KBM-7 (cell line): ENCODE results near the gene SUPT5H.
"Not testable (repeated sequence)": the region's sequence is repeated elsewhere in the genome, so short reads cannot be mapped to it uniquely, and the experiment has no call there.

Source experiments
- DNase-seq: peaks from one replicate; pipeline ENCODE4 v3.0.0-alpha.2; 2015
- in situ Hi-C: fragments of 300-500 bp; cut with MboI; formaldehyde crosslinking; loops from 2 replicates; pipeline ENCODE4 v1.14.3; 2020; ENCODE audit warnings: low sequenced_read_pairs, low pct_unique_long_range_greater_than_20kb, mixed read lengths

Gene SUPT5H

DNA sequence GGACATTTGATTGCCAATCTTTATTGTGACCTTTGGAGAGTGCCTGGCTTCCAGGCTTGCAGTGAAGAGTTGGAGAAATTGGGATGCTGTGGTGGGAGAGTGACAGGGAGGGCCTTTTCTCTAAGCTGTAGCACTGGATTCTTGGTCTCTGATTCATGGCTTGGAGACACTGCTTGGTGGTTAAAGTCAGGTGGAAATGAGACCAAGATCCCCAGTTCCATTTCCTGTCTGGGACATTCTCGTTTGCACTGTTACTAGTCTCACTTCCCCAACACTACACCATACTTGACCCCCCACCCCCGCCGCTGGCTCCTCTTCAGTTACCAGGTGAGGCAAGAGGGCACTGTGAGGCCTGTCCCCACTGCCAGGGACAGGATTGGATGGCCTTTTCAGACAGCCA, 2.9 kb downstream of the SUPT5H start:
- in situ Hi-C loops: no loop called here

DNA sequence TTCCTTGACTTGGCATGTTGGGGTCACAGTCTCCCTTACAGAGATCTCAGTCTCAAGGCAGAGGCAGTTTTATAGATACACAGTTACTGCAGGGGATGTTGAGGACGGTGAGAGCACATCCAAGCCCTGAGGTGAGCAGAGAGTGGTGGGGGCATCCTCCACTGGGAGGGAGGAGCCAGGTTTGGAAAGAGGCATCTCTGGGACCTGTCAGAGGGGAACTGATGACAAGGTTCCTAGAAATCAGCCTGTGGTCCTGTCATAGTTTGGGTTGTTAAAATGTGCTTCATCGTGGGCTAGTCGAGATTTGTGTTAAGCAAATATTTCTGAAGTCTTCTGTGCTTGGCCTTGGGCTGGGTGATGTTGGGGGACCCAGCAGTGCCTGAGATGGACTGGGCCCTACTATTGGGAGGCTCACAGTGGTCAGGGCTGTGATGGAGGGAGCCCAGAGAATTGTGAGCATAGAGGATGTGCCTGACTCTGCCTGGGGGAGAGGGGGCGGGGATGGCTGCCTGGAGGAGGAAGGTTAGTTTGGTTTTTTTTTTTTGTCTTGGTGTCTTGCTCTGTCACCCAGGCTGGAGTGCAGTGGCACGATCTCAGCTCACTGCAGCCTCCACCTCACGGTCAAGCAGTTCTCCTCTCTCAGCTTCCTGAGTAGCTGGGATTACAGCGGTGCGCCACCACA, 3.9 kb downstream of the SUPT5H start:
- in situ Hi-C loops: no loop called here

More for the DNA sequence above, 2.9 kb downstream of the SUPT5H start:
- DNase-seq: peak; percentile 40

DNA sequence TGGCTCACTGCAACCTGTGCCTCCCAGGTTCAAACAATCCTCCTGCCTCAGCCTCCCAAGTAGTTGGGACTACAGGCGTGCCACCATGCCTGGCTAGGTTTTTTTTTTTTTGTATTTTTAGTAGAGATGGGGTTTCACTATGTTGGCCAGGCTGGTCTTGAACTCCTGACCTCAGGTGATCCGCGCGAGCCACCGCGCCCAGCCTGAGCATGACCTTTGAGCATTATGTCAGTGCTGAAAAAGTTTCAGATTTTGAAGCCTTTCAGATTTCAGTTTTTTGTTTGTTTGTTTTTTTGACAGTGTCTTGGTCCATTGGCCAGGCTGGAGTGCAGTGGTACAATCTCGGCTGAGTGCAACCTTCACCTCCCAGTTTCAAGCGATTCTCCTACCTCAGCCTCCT, 5.9 kb downstream of the SUPT5H start:
- in situ Hi-C loops, DNase-seq: not testable (repeated sequence)

More for the DNA sequence above, 3.9 kb downstream of the SUPT5H start:
- DNase-seq: no peak

DNA sequence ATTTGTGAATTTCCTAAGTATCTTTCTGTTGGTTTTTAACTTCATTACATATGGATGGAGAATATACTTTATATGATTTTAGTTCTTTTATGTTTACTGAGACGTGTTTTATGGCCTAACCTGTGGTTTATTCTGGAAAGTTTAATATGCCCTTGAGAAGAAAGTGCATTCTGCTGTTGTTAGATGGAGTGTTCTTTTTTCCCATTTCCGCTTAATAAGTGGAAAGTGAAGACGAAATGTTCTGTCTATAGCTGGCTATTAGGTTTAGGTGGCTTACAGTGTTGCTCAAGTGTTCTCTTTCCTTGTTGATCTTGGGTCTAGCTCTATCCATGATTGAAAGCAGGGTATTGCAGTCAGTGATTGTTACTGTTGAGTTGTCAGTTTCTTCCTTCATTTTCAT, 18.0 kb downstream of the SUPT5H start:
- no peak for DNase-seq
- in situ Hi-C loops: no loop called here

DNA sequence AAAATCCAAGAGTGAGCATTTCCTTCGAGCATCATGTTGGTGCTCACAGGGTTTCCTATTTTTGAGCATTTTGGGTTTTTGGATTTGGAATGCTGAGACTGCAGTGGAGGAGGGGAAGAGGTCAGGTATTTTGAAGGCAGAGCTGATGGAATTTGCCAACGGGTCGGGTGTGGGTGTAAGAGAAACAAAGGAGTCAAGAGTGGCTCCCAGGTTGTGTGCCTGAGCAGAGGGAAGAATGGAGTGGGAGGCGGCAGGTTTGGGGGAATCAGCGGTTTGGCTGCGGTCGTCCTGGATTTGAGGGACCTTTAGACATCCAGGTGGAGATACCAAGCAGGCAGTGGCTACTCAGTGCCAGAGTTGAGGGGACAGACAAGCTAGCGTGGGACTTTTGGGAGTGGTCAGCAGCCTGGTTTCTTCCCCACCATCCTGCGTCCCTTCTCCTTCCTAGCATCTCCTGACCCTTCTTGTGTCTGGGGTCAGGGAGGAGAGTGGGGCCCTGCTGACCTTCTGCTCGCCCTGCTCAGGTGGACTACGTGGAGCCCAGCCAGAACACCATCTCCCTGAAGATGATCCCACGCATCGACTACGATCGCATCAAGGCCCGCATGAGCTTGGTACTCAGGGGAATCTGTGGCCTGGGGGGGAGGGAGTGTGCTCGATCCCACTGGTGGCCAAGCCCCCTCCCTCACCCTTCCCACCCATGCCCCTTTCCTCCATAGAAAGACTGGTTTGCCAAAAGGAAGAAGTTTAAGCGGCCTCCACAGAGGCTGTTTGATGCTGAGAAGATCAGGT, 20.8 kb downstream of the SUPT5H start:
- no peak for DNase-seq
- in situ Hi-C loops: no loop called here

DNA sequence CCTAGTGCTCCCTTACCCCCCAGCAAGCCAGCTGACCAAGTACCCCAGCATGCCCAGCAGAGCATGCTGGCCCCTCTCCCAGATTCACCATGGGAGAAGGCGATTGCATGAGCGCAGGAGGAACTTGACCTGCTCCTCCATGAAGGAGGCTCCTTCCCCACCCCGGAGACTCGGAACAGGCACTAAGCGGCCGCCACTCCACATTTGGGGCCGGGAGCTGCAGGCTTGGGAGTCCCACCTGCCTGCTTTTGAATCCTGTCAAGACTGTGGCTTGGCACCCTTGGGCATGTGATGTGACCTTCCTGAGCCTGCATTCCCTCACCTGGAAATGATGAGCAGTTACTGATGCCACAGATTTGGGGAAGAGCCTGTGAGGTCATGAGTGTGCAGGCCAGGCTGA, 22.6 kb downstream of the SUPT5H start:
- in situ Hi-C loops: no loop called here
- DNase-seq: no peak

DNA sequence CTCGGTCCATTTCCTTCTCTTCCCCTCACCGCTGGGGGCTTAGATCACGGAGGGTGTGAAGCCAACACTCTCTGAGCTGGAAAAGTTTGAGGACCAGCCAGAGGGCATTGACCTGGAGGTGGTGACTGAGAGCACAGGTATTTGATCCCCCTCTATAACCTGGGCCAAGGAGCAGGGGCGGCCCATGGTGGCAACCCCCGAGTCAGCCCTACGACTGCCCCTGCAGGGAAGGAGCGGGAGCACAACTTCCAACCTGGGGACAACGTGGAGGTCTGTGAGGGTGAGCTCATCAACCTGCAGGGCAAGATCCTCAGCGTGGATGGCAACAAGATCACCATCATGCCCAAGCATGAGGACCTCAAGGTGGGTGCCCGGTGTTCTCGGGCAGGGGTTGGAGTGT, 23.7 kb downstream of the SUPT5H start:
- in situ Hi-C loops: no loop called here
- DNase-seq: no peak

DNA sequence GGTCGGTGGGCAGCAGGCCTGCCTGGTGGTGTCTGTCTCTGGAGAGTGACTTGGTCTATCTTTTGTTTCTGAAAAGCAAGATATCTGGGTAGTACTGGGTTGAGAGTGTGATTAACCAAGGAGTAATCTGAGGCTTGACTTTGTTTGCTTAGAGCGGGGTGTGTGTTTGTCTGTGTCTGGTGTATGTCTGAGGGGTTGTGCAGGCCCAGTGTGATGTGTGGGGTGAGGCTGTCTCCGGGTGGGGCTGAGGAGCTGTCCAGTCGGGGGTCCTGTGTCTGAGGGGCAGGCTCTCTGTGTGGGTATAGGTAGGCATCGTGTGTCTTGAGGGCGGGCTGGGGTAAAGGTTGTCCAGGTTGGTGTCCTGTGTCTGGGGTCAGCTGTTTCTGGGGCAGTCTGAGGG, 24.2 kb downstream of the SUPT5H start:
- in situ Hi-C loops: no loop called here
- no peak for DNase-seq

DNA sequence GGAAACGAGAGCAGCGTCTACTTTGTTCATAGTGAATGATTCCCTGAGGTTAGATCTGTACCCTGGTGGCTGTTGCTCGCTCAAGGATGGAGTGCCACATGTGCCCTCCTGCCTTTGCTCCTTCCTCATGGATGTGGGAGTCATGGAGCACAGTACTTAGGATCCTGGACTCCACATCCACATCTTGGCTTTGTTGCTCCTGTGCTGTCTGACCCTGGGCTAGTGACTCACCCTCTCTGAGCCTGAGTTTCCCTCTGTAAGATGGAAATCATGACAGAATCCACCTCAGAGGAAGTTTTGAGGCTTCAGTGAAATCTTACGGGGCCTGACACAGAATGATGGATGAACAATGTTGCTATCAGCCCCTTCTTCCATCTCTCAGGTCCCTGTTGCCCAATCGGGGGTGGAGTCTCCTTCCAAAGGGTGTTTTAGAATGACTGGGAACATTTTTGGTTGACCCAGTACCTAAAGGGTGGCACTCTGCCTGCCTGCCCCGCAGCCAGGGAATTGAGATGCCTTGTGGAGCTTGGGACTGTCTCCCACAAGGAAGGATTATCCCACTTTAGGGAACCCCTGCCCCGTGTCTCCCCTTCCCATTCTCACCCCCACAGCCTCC, 25.4 kb downstream of the SUPT5H start:
- in situ Hi-C loops: no loop called here
- DNase-seq: no peak

DNA sequence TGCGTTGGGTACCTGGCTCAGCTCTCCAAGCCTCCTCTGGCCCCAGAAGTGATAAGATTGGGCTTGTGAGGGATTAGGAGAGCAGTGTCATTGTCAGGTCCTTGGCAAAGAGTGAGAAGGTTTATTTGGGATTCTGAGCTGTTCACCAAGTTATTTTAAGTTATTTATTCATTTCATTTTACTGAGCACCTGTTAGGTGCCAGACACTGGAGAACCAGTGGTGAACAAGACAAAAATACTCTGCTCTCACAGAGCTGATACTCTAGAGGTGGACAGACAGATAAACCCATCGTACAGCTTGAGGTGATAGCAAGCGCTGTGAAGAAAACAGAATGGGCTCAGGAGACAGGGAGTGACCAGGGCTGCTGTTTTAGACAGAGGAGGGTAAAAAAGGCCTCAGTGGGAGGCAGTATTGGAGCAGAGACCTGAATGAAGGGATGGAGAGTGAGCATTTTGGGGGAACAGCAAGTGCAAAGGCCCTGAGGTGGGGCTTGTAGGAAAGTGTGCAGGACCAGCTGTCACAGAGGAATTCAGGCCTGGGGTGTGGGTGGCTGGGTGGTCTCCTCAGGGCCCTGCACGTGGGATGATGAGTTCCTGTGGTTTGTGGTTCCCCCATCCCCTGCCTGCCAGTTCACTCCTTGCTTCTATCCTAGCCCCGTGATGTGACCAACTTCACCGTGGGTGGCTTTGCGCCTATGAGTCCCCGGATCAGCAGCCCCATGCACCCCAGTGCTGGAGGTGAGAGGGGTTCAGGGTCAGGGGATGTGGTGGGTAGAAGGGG, 26.6 kb downstream of the SUPT5H start:
- in situ Hi-C loops: no loop called here
- DNase-seq: no peak

DNA sequence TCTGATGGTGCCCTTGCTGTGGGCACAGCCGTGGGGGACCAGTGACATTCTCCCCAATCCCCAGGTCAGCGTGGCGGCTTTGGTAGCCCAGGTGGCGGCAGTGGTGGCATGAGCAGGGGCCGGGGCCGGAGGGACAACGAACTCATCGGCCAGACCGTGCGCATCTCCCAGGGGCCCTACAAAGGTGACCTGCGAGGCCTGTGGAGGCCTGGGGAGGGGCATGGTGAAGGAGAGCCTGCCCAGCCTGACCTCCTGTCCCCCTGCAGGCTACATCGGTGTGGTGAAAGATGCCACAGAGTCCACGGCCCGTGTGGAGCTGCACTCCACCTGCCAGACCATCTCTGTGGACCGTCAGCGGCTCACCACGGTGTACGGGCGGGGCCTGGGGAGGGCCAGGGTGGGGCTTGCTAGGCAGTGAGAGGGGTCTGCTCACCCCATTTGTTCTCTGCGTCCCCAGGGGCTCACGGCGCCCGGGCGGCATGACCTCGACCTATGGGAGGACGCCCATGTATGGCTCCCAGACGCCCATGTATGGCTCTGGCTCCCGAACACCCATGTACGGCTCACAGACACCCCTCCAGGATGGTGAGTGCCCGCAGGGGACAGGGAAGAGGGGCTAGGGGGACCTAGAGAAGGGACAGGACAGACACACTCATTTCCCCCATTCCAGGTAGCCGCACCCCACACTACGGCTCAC, 27.5 kb downstream of the SUPT5H start:
- DNase-seq: no peak
- in situ Hi-C loops: no loop called here

DNA sequence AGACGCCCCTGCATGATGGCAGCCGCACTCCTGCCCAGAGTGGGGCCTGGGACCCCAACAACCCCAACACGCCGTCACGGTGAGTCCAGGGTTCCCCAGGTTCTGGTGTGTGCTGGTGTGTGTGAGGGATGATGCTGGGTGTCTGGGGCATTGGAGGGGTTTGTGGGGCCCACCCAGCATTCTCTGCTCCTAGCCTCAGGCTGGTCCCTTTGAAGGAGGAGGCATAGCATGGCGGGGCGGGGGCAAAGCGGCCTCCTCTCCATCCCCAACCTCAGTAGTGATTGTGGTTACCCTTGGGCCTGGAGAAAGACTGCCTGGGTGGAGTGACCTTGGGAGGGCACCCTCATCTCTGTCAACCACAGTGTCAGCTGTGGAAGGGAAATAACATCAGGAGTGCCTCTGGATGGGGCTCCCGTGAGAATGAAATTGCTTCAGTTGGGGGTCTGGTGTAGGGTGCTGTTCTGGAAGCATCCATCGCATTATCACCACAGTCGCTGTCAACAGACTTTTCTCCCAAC, 28.1 kb downstream of the SUPT5H start:
- in situ Hi-C loops: no loop called here

DNA sequence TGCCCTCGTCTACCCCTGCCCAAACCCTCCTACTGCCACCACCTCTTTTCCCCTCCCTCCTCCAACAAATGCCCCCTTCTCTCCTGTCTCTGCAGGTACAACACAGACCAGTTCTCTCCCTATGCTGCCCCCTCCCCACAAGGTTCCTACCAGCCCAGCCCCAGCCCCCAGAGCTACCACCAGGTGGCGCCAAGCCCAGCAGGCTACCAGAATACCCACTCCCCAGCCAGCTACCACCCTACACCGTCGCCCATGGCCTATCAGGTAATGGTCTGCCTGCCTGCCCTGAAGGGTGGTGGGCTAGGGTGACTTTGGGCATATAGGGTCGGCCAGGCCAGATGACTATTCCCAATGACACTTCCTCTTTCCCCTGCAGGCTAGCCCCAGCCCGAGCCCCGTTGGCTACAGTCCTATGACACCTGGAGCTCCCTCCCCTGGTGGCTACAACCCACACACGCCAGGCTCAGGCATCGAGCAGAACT, 28.8 kb downstream of the SUPT5H start:
- peak; percentile 43 for DNase-seq
- in situ Hi-C loops: no loop called here

More for the DNA sequence above, 28.1 kb downstream of the SUPT5H start:
- no peak for DNase-seq

DNA sequence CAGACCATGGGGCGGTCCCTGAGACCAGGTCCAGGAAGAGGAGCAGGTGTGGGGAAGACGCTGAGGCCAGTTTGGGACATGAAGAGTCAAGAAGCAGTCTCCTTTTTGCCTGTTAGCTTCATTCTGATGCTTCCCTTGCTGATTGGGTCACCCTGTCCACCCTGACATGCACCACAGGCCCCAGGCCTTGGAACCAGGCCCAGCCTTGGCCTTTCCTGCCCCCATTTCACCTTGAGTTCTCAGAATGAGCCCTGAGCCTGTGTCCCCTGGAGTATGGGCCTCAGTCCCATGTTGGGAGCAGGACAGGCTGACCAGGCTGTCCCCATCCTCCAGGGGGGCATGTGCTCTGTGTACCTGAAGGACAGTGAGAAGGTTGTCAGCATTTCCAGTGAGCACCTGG, 30.4 kb downstream of the SUPT5H start:
- DNase-seq: no peak
- in situ Hi-C loops: no loop called here

DNA sequence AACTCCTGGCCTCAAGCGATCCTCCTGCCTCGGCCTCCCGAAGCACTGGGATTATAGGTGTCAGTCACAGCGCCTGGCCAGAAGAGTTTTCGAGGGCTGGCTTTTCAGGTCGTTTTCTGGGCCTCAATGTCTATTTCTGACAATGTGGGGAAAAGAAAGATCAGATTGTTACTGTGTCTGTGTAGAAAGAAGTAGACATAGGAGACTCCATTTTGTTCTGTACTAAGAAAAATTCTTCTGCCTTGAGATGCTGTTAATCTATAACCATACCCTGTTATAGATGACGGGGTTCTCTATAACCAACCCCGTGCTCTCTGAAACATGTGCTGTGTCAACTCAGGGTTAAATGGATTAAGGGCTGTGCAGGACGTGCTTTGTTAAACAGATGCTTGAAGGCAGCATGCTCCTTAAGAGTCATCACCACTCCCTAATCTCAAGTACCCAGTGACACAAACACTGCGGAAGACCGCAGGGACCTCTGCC, 34.0 kb downstream of the SUPT5H start:
- DNase-seq: not testable (repeated sequence)

DNA sequence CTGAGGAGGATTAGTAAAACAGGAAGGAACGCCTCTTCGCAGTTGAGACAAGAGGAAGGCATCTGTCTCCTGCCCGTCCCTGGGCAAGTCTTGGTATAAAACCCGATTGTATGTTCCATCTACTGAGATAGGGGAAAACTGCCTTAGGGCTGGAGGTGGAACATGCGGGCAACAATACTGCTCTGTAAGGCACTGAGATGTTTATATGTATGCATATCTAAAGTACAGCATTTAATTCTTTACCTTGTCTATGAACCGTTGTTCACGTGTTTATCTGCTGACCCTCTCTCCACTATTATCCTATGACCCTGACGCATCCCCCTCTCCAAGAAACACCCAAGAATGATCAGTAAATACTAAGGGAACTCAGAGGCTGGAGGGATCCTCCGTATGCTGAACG, 34.5 kb downstream of the SUPT5H start:
- DNase-seq: peak; percentile 32
- in situ Hi-C loops: no loop called here

More for the DNA sequence above, 34.0 kb downstream of the SUPT5H start:
- in situ Hi-C loops: not testable (repeated sequence)

DNA sequence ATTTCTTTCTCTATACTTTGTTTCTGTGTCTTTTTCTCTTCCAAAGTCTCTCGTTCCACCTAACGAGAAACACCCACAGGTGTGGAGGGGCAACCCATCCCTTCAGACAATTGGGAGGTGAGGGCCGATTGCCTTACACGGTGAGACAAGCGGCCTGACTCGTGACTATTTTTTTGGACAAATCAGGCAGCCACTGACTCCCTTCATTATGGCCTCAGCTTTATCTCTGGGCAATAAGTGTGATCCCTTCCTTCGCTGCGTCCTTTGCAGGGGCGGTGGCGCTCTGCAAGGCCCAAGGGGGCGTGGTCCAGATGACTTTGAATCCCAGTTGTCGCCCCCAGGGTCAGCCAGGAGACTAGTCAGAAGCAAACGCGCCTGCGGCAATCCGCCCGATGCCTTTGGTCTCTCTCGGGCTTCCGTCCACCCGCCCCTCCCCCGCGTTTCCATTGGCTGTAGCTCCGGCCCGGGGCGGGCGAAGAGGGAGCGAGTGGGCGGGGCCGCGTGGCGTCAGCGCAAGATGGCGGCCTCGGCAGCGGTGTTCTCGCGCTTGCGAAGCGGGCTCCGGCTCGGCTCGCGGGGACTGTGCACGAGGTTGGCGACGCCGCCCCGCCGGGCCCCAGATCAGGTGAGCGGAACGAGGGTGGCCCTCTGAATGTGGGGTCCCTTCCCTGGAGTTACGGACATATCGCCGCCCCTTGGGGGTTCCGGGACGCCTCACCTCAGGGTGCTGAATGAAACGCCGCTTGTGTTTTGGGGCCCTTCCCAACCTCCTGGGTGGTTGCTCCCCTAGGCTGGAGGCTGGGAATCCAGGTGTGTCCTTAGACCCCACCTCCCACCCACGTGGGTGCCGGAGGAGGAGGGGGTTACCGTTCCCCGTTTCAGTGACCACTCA, 35.2 kb downstream of the SUPT5H start, which contains the start of gene TIMM50:
TSS of gene TIMM50 (plus strand) at position 502 of the 892 bp plus-strand sequence. CDS start at position 518, 16 bp downstream.
- peak; percentile 96 for DNase-seq
- in situ Hi-C loops: no loop called here
